A549 (cell line): ENCODE results near the gene STAMBPL1. TPM values are rescaled to one million over a fixed set of nuclear protein-coding genes. Genes with fewer than 3 reads are reported as not detected.

Experiments
- ATAC-seq, 2 experiments: fragments of 200-7000 bp in 1 of 2; fragments of >200 bp in 1 of 2; cut with Nextera tagmentation in 1 of 2; cut with Tn5 transposase in 1 of 2; 3 replicates each; pipeline versions ENCODE4 v1.8.0 to v1.9.1; 2018 to 2020; ENCODE audit warnings: mild to moderate bottlenecking in 1 of 2, moderate library complexity in 1 of 2
- CTCF ChIA-PET: fragments of 300-600 bp; sonication (Branson Sonifier 250); formaldehyde crosslinking; extraction: SDS; loops from one replicate; lab custom pipeline; 2021; ENCODE audit warnings: antibody characterized with exemption, inconsistent platforms; lab: Yijun Ruan, JAX
- POLR2A ChIA-PET: fragments of 350-600 bp; formaldehyde crosslinking; extraction: SDS; loops from one replicate; lab custom pipeline; 2021; ENCODE audit warnings: antibody characterized with exemption, inconsistent platforms; lab: Yijun Ruan, JAX
- DNase-seq, 2 experiments: peaks; one replicate each; pipeline versions ENCODE4 v3.0.0 to v3.0.0-alpha.2; 2011 to 2016; ENCODE audit warnings: low read depth in 1 of 2, low spot score in 1 of 2
- FAIRE-seq: peaks from 2 replicates; lab custom pipeline; 2011; peaks lifted over from hg19 to GRCh38; lab: Jason Lieb, UNC
- H3K27ac ChIP-seq, 2 experiments: fragments of >200 bp; sonication (Bioruptor Twin); formaldehyde crosslinking; 3 replicates each; pipeline ENCODE4 v1.5.1; 2016 to 2017
- H3K4me1 ChIP-seq: fragments of >200 bp; sonication (Bioruptor Twin); formaldehyde crosslinking; 3 replicates; pipeline ENCODE4 v1.6.1; 2016
- H3K4me2 ChIP-seq: fragments of >200 bp; sonication (Bioruptor Twin); formaldehyde crosslinking; 3 replicates; pipeline ENCODE4 v1.6.1; 2016
- H3K4me3 ChIP-seq: fragments of >200 bp; sonication (Bioruptor Twin); formaldehyde crosslinking; 3 replicates; pipeline ENCODE4 v1.5.1; 2016
- H3K9me3 ChIP-seq: fragments of >200 bp; sonication (Bioruptor Twin); formaldehyde crosslinking; 3 replicates; pipeline ENCODE4 v1.6.1; 2016
- CEBPB ChIP-seq, 2 experiments: fragments of >200 bp in 1 of 2; sonication (Bioruptor Twin) in 1 of 2; formaldehyde crosslinking in 1 of 2; IDR thresholded peaks; 2 replicates each; pipeline ENCODE4 v1.6.1; 2012 to 2016
- CHD2 ChIP-seq: fragments of 150-350 bp; IDR thresholded peaks from 2 replicates; pipeline ENCODE4 v1.6.1; 2014; ENCODE audit warnings: low read length; ENCODE audit not compliant: partially characterized antibody
- FOSL2 ChIP-seq, 2 experiments: fragments of 450-650 bp in 1 of 2; fragments of >200 bp in 1 of 2; sonication (Bioruptor Twin) in 1 of 2; formaldehyde crosslinking; IDR thresholded peaks; 2 replicates each; pipeline versions ENCODE4 v1.5.0 to v1.6.1; 2016 to 2020; ENCODE audit warnings: mild to moderate bottlenecking in 1 of 2, moderate library complexity in 1 of 2
- HDAC2 ChIP-seq: fragments of 200-600 bp; sonication (generic); IDR thresholded peaks from 2 replicates; pipeline ENCODE4 v1.6.1; 2016
- HOXA7 ChIP-seq: fragments of 250-450 bp; sonication (Bioruptor Pico); IDR thresholded peaks from 2 replicates; pipeline ENCODE4 v1.5.0; 2020; ENCODE audit warnings: mild to moderate bottlenecking, moderate library complexity
- HOXB5 ChIP-seq: fragments of 250-450 bp; sonication (Bioruptor Pico); IDR thresholded peaks from 2 replicates; pipeline ENCODE4 v1.5.0; 2020; ENCODE audit warnings: mild to moderate bottlenecking, moderate library complexity
- MYC ChIP-seq: IDR thresholded peaks from 2 replicates; pipeline ENCODE4 v1.6.1; 2012; ENCODE audit warnings: mild to moderate bottlenecking, inconsistent platforms, low read length, improper control_type of control experiment, borderline replicate concordance
- NFE2L2 ChIP-seq: fragments of 150-350 bp; conservative IDR thresholded peaks from 2 replicates; pipeline ENCODE4 v1.6.1; 2014; ENCODE audit warnings: low read length
- NPAS2 ChIP-seq: fragments of 250-450 bp; sonication (Bioruptor Pico); IDR thresholded peaks from 2 replicates; pipeline ENCODE4 v1.8.0; 2022; ENCODE audit warnings: mild to moderate bottlenecking, moderate library complexity, borderline replicate concordance
- PHF8 ChIP-seq: fragments of 200-600 bp; sonication (generic); IDR thresholded peaks from 2 replicates; pipeline ENCODE4 v1.6.1; 2016; ENCODE audit warnings: low read depth, mild to moderate bottlenecking, antibody characterized with exemption, moderate library complexity, borderline replicate concordance
- POLR2A ChIP-seq: IDR thresholded peaks from 2 replicates; pipeline ENCODE4 v1.6.1; 2012; ENCODE audit warnings: mild to moderate bottlenecking, low read length
- POLR2AphosphoS2 ChIP-seq: conservative IDR thresholded peaks from 2 replicates; pipeline ENCODE4 v1.6.1; 2012; ENCODE audit warnings: low read length, improper control_type of control experiment, inconsistent platforms
- RAD21 ChIP-seq, 2 experiments: fragments of >200 bp in 1 of 2; sonication (Bioruptor Twin) in 1 of 2; formaldehyde crosslinking in 1 of 2; IDR thresholded peaks in 1 of 2; conservative IDR thresholded peaks in 1 of 2; 2 replicates in 1 of 2; 3 replicates in 1 of 2; pipeline ENCODE4 v1.6.1; 2012 to 2018; ENCODE audit warnings: inconsistent platforms in 1 of 2
- RARB ChIP-seq: fragments of 250-450 bp; sonication (Bioruptor Pico); IDR thresholded peaks from 2 replicates; pipeline ENCODE4 v1.8.0; 2021; ENCODE audit warnings: mild to moderate bottlenecking, moderate library complexity
- RFX5 ChIP-seq: fragments of 450-650 bp; IDR thresholded peaks from 2 replicates; pipeline ENCODE4 v1.7.1; 2014; ENCODE audit warnings: antibody characterized with exemption, mild to moderate bottlenecking, moderate library complexity
- SMC3 ChIP-seq: fragments of >200 bp; sonication (Bioruptor Twin); formaldehyde crosslinking; IDR thresholded peaks from 3 replicates; pipeline ENCODE4 v1.6.1; 2018; ENCODE audit warnings: inconsistent platforms
- ZC3H11A ChIP-seq: fragments of 450-650 bp; IDR thresholded peaks from 2 replicates; pipeline ENCODE4 v1.6.1; 2014; ENCODE audit warnings: antibody characterized with exemption, mild to moderate bottlenecking
- ZNF302 ChIP-seq: fragments of 250-450 bp; sonication (Bioruptor Pico); IDR thresholded peaks from 2 replicates; pipeline ENCODE4 v1.9.0; 2021; ENCODE audit warnings: inconsistent platforms, mild to moderate bottlenecking, moderate library complexity
- WGBS: methylation state at CpG from one replicate; pipeline ENCODE4 v1.1.6; 2017; ENCODE audit errors: missing lambda C conversion rate; 5-methylcytosine and 5-hydroxymethylcytosine counted together
- polyA plus RNA-seq, 4 experiments: library from polyadenylated mRNA; depleted of rRNA in 3 of 4; stranded (reverse); fragments of >200 nt; fragmentation: RNase III in 1 of 4; extraction: RNeasy Plus Mini Kit Qiagen cat#74134 plus additional on column Dnase treatment in 1 of 4; gene quantifications; 2 replicates in 3 of 4; 3 replicates in 1 of 4; pipeline ENCODE4 v1.2.3, GENCODE V29; 2011 to 2017
- TF ChIP-seq, protein P1 (sequence below): fragments of 150-350 bp; IDR thresholded peaks from 2 replicates; pipeline ENCODE4 v1.6.1; 2014; ENCODE audit warnings: low read depth, mild to moderate bottlenecking, low read length
- TF ChIP-seq, protein P2 (sequence below): fragments of >200 bp; sonication (Bioruptor Twin); formaldehyde crosslinking; IDR thresholded peaks from 3 replicates; pipeline ENCODE4 v1.6.1; 2016
- TF ChIP-seq, protein P3 (sequence below): IDR thresholded peaks from 2 replicates; pipeline ENCODE4 v1.6.1; 2012
- TF ChIP-seq, protein P4 (sequence below): fragments of 250-450 bp; sonication (Bioruptor Pico); IDR thresholded peaks from 2 replicates; pipeline ENCODE4 v1.5.0; 2021; ENCODE audit warnings: mild to moderate bottlenecking, moderate library complexity, borderline replicate concordance
- TF ChIP-seq, protein P5 (sequence below): IDR thresholded peaks from 2 replicates; pipeline ENCODE4 v1.6.1; 2012; ENCODE audit warnings: low read depth, borderline replicate concordance
- TF ChIP-seq, protein P6 (sequence below): fragments of 450-650 bp; IDR thresholded peaks from 2 replicates; pipeline ENCODE4 v1.6.1; 2014; ENCODE audit warnings: antibody characterized with exemption

The STAMBPL1 gene
- polyA plus RNA-seq, 2 of the 4 experiments (the other 2 are of a cell fraction) = 29.0 to 32.1 TPM

DNA sequence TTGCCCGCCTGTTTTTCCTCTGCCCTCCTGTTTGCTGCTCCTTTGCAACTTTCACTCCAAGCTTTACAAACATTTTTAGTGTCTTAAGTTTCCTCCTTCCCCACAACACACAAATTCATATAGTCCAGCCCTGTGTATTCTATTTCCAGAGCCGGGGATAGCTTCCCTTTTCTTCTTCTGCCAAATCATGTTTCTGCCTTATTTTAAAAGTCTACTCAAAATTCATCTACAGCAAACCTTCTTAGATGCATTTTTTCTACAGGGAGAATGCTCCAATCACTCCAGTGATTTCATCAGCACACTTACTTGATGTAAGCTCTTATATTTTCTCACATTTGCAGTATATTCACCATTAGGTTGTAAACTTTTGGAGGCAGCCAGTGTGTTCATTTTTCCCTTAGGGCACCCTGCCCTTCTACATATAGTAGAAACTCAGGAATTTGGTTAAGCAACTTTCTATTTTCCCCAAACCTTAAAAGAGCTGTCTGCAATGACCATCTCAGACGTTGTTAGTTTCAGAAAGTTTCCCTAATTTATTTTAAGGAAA lies 84.9 kb downstream of the STAMBPL1 start:
- FAIRE-seq = no peak
- H3K4me3 ChIP-seq = no peak overlapping the region
- POLR2A ChIA-PET = no interaction called here
- H3K4me1 ChIP-seq = no peaks in the 10 kb centered on the region
- 64% methylated on average over 3 of the region's 3 CpGs for WGBS
- H3K9me3 ChIP-seq = no peaks in the 10 kb centered on the region
- TF ChIP-seq CHD2 (no peak), HOXB5 (no peak), HDAC2 (no peak), PHF8 (no peak), POLR2AphosphoS2 (no peak)
- TF ChIP-seq, protein P1, sequence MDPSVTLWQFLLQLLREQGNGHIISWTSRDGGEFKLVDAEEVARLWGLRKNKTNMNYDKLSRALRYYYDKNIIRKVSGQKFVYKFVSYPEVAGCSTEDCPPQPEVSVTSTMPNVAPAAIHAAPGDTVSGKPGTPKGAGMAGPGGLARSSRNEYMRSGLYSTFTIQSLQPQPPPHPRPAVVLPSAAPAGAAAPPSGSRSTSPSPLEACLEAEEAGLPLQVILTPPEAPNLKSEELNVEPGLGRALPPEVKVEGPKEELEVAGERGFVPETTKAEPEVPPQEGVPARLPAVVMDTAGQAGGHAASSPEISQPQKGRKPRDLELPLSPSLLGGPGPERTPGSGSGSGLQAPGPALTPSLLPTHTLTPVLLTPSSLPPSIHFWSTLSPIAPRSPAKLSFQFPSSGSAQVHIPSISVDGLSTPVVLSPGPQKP = no peak
- TF ChIP-seq, protein P2, sequence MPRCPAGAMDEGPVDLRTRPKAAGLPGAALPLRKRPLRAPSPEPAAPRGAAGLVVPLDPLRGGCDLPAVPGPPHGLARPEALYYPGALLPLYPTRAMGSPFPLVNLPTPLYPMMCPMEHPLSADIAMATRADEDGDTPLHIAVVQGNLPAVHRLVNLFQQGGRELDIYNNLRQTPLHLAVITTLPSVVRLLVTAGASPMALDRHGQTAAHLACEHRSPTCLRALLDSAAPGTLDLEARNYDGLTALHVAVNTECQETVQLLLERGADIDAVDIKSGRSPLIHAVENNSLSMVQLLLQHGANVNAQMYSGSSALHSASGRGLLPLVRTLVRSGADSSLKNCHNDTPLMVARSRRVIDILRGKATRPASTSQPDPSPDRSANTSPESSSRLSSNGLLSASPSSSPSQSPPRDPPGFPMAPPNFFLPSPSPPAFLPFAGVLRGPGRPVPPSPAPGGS = no peak
- TF ChIP-seq, all 56 proteins: peak for 0
- DNase-seq = no peak
- CTCF ChIA-PET = interaction anchor here (0.6 to 2.7 kb wide), 3 partner anchors 22 to 129 kb away, joined by 3 to 8 read pairs (median 4); no protein-coding TSS in a partner anchor
- no peak for ATAC-seq
- Histone ChIP-seq H3K4me2 (no peak overlapping the region), H3K27ac (no peak overlapping the region)

DNA sequence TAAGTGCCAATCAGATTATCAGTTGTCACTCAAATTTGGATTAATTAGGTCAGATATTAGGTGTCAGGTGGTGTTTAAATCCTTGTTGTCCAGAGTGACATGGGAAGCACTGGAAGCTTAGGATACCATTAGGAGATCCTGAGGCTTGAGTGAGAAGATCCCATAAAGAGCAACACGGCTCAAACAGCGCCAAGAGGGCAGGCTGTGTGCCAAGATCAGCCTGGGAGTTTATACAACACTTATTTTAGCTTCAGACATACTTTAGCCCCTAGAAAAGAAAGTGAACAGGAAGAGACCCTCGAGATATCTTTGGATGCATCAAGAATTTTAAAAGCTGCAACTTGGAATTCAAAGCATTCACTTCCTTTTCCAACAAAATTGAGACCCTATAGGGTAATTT lies 86.8 kb downstream of the STAMBPL1 start:
- TF ChIP-seq SMC3 (no peak), HOXA7 (no peak), MYC (no peak), RFX5 (no peak), ZC3H11A (no peak)
- TF ChIP-seq, protein P2 = no peak
- TF ChIP-seq, protein P3, sequence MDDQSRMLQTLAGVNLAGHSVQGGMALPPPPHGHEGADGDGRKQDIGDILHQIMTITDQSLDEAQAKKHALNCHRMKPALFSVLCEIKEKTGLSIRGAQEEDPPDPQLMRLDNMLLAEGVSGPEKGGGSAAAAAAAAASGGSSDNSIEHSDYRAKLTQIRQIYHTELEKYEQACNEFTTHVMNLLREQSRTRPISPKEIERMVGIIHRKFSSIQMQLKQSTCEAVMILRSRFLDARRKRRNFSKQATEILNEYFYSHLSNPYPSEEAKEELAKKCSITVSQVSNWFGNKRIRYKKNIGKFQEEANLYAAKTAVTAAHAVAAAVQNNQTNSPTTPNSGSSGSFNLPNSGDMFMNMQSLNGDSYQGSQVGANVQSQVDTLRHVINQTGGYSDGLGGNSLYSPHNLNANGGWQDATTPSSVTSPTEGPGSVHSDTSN = no peak
- TF ChIP-seq, protein P4, sequence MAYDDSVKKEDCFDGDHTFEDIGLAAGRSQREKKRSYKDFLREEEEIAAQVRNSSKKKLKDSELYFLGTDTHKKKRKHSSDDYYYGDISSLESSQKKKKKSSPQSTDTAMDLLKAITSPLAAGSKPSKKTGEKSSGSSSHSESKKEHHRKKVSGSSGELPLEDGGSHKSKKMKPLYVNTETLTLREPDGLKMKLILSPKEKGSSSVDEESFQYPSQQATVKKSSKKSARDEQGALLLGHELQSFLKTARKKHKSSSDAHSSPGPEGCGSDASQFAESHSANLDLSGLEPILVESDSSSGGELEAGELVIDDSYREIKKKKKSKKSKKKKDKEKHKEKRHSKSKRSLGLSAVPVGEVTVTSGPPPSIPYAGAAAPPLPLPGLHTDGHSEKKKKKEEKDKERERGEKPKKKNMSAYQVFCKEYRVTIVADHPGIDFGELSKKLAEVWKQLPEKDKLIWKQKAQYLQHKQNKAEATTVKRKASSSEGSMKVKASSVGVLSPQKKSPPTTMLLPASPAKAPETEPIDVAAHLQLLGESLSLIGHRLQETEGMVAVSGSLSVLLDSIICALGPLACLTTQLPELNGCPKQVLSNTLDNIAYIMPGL (CRISPR knock-in tag) = no peak
- Histone ChIP-seq H3K9me3 (no peaks in the 10 kb centered on the region), H3K4me3 (no peak overlapping the region), H3K27ac (no peak overlapping the region), H3K4me2 (no peak overlapping the region), H3K4me1 (no peaks in the 10 kb centered on the region)
- ATAC-seq (no peak), DNase-seq (no peak), FAIRE-seq (no peak)
- POLR2A ChIA-PET = no interaction called here
- CTCF ChIA-PET = interaction anchor here (1.2 to 1.5 kb wide), 2 partner anchors 9 to 32 kb away, joined by 3 read pairs; no protein-coding TSS in a partner anchor
- 62% methylated on average over 3 of the region's 3 CpGs for WGBS

DNA sequence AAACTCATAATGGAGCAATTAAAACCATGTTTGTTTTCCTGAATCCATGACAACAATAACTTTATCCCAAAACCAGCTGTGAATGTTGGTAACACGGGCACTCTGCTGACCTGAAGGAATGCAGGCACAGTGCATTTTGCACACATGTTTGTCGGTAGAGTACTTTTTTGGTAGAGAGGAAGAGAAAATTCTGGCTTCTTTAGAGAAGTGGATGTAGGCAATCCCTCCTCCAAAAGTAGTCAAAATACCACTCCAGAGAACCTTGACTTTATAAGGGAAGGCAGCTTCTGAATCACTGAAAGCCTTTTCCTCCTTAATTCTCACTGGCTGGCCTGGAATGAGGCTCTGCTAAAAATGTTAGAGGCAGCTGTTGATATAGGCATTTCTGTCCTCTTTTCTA lies 88.3 kb downstream of the STAMBPL1 start:
- ChIA-PET CTCF (interaction anchor here (1.1 to 1.6 kb wide), 4 partner anchors 10 to 36 kb away, joined by 5 to 7 read pairs (median 6); no protein-coding TSS in a partner anchor), POLR2A (no interaction called here)
- H3K4me1 ChIP-seq = no peaks in the 10 kb centered on the region
- FAIRE-seq = no peak
- no peak for ATAC-seq
- WGBS = 77% methylated on average over 2 of the region's 2 CpGs
- H3K4me3 ChIP-seq = no peak overlapping the region
- H3K9me3 ChIP-seq = no peaks in the 10 kb centered on the region
- H3K27ac ChIP-seq = no peak overlapping the region
- H3K4me2 ChIP-seq = no peak overlapping the region
- no peak for DNase-seq
- TF ChIP-seq RAD21 (conservative IDR thresholded peaks at IDR 0.05 in 1 of 2, IDR thresholded peaks at IDR 0.05 in 1 of 2) (no peak), POLR2A (no peak), ZNF302 (no peak), PHF8 (no peak), HDAC2 (no peak), NFE2L2 (no peak), FOSL2 (IDR thresholded peaks at IDR 0.05) (no peak), FOSL2 (CRISPR knock-in tag; IDR thresholded peaks at IDR 0.05) (no peak), RARB (CRISPR knock-in tag) (no peak), NPAS2 (CRISPR knock-in tag) (no peak), CEBPB (IDR thresholded peaks at IDR 0.05) (no peak)
- TF ChIP-seq, protein P5, sequence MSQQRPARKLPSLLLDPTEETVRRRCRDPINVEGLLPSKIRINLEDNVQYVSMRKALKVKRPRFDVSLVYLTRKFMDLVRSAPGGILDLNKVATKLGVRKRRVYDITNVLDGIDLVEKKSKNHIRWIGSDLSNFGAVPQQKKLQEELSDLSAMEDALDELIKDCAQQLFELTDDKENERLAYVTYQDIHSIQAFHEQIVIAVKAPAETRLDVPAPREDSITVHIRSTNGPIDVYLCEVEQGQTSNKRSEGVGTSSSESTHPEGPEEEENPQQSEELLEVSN = no peak
- TF ChIP-seq, protein P1 = no peak
- TF ChIP-seq, protein P6, sequence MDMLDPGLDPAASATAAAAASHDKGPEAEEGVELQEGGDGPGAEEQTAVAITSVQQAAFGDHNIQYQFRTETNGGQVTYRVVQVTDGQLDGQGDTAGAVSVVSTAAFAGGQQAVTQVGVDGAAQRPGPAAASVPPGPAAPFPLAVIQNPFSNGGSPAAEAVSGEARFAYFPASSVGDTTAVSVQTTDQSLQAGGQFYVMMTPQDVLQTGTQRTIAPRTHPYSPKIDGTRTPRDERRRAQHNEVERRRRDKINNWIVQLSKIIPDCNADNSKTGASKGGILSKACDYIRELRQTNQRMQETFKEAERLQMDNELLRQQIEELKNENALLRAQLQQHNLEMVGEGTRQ = no peak
